HepG2 (cell line): Measurements from ENCODE around the gene MYL11. TPM values are rescaled to one million over a fixed set of nuclear protein-coding genes. Genes with fewer than 3 reads are reported as not detected.

Source experiments
- ATAC-seq: fragments of 200-7000 bp; cut with Tn5 transposase; 3 replicates; pipeline ENCODE4 v1.9.1; 2020; ENCODE audit warnings: mild to moderate bottlenecking, moderate library complexity
- BruUV-seq: library from RNA; stranded (reverse); fragments of 400-500 nt; replicated peaks from 2 replicates; lab custom pipeline; 2021; lab: Mats Ljungman, UMichigan
- CTCF ChIA-PET: fragments of 300-600 bp; formaldehyde crosslinking; extraction: SDS; loops from one replicate; lab custom pipeline; 2021; ENCODE audit warnings: low total read pairs, inconsistent platforms, low intra/inter-chr PET ratio; lab: Yijun Ruan, JAX
- POLR2A ChIA-PET: fragments of 350-600 bp; sonication (Branson Sonifier 250); formaldehyde crosslinking; loops from one replicate; lab custom pipeline; 2020; ENCODE audit warnings: antibody characterized with exemption, inconsistent platforms; lab: Yijun Ruan, JAX
- DNase-seq: peaks from one replicate; pipeline ENCODE4 v3.0.0-alpha.2; 2015; ENCODE audit warnings: low spot score
- FAIRE-seq: peaks from 3 replicates; lab custom pipeline; 2011; peaks lifted over from hg19 to GRCh38; lab: Jason Lieb, UNC
- H2AFZ ChIP-seq: one replicate; pipeline ENCODE4 v1.6.1; 2011; ENCODE audit warnings: low read length, inconsistent platforms
- H3K27ac ChIP-seq: fragments of 300-600 bp; 3 replicates; pipeline ENCODE4 v1.8.0; 2011; ENCODE audit warnings: mixed run types, mild to moderate bottlenecking, mixed read lengths, low read length, inconsistent platforms; ENCODE audit not compliant: insufficient read depth; ENCODE audit errors: extremely low read length
- H3K27me3 ChIP-seq, 2 experiments: fragments of 200-600 bp in 1 of 2; 2 replicates in 1 of 2; 3 replicates in 1 of 2; pipeline versions ENCODE4 v1.6.0 to v1.8.0; 2011; ENCODE audit warnings: low read length in 2 of 2, mild to moderate bottlenecking in 2 of 2, moderate library complexity in 2 of 2, inconsistent platforms in 1 of 2; ENCODE audit not compliant: insufficient read depth in 2 of 2, control insufficient read depth in 1 of 2
- H3K36me3 ChIP-seq, 2 experiments: fragments of 200-600 bp in 1 of 2; replicated peaks in 1 of 2; 2 replicates in 1 of 2; 3 replicates in 1 of 2; pipeline versions ENCODE4 v1.5.1 to v1.8.0; 2011; ENCODE audit warnings: low read length in 2 of 2, inconsistent platforms in 1 of 2; ENCODE audit not compliant: insufficient read depth in 2 of 2, control insufficient read depth in 1 of 2
- H3K4me1 ChIP-seq: 2 replicates; pipeline ENCODE4 v1.5.1; 2012; ENCODE audit warnings: low read length, inconsistent platforms; ENCODE audit not compliant: insufficient read depth
- H3K4me2 ChIP-seq: 2 replicates; pipeline ENCODE4 v1.6.0; 2011; ENCODE audit warnings: low read depth, low read length, inconsistent platforms
- H3K4me3 ChIP-seq, 3 experiments: fragments of 200-600 bp in 1 of 3; sonication (generic), shearing (Covaris generic) in 1 of 3; replicated peaks in 1 of 3; 2 replicates each; pipeline ENCODE4 v1.5.1; 2011 to 2016; ENCODE audit warnings: low read length in 3 of 3, inconsistent platforms in 2 of 3, low read depth in 2 of 3, mild to moderate bottlenecking in 2 of 3, control low read depth in 1 of 3, mixed read lengths in 1 of 3; ENCODE audit not compliant: insufficient read depth in 1 of 3
- H3K79me2 ChIP-seq: one replicate; pipeline ENCODE4 v1.6.1; 2011; ENCODE audit warnings: low read length, inconsistent platforms; ENCODE audit not compliant: insufficient read depth
- H3K9ac ChIP-seq: 2 replicates; pipeline ENCODE4 v1.6.0; 2011; ENCODE audit warnings: mild to moderate bottlenecking, low read depth, low read length, inconsistent platforms; ENCODE audit not compliant: insufficient read depth
- H3K9me3 ChIP-seq: 2 replicates; pipeline ENCODE4 v1.5.1; 2012; ENCODE audit warnings: mild to moderate bottlenecking, low read length
- H4K20me1 ChIP-seq: 2 replicates; pipeline ENCODE4 v1.6.0; 2011; ENCODE audit warnings: inconsistent platforms, mild to moderate bottlenecking, low read length, moderate library complexity; ENCODE audit not compliant: insufficient read depth
- CBX5 ChIP-seq: sonication (generic); formaldehyde crosslinking; IDR thresholded peaks from 2 replicates; pipeline ENCODE4 v1.4.0; 2020; ENCODE audit warnings: missing genetic modification reagents, borderline replicate concordance
- JDP2 ChIP-seq: sonication (generic); formaldehyde crosslinking; IDR thresholded peaks from 2 replicates; pipeline ENCODE4 v1.8.1; 2022; ENCODE audit warnings: missing genetic modification reagents, borderline replicate concordance
- MTF2 ChIP-seq: sonication (generic); formaldehyde crosslinking; IDR thresholded peaks from 2 replicates; pipeline ENCODE4 v1.5.0; 2020; ENCODE audit warnings: missing genetic modification reagents, borderline replicate concordance
- SMAD9 ChIP-seq: sonication (generic); formaldehyde crosslinking; IDR thresholded peaks from 2 replicates; pipeline ENCODE4 v1.5.1; 2020; ENCODE audit warnings: mild to moderate bottlenecking, missing genetic modification reagents
- TCF7 ChIP-seq: sonication (generic); IDR thresholded peaks from 2 replicates; pipeline ENCODE4 v1.6.1; 2016; ENCODE audit warnings: antibody characterized with exemption, low read depth
- TOE1 ChIP-seq: sonication (generic); formaldehyde crosslinking; IDR thresholded peaks from 2 replicates; pipeline ENCODE4 v1.4.0; 2020; ENCODE audit warnings: mild to moderate bottlenecking, missing genetic modification reagents
- TP53 ChIP-seq: sonication (generic); formaldehyde crosslinking; conservative IDR thresholded peaks from 2 replicates; pipeline ENCODE4 v1.4.0; 2020; ENCODE audit warnings: missing genetic modification reagents
- YEATS2 ChIP-seq: sonication (generic); formaldehyde crosslinking; IDR thresholded peaks from 2 replicates; pipeline ENCODE4 v1.4.0; 2020; ENCODE audit warnings: missing genetic modification reagents, borderline replicate concordance
- ZBTB21 ChIP-seq: sonication (generic); formaldehyde crosslinking; IDR thresholded peaks from 2 replicates; pipeline ENCODE4 v1.4.0; 2020; ENCODE audit warnings: missing genetic modification reagents
- ZNF234 ChIP-seq: sonication (generic); formaldehyde crosslinking; conservative IDR thresholded peaks from 2 replicates; pipeline ENCODE4 v1.5.1; 2020; ENCODE audit warnings: mild to moderate bottlenecking, missing genetic modification reagents
- ZNF496 ChIP-seq: sonication (generic); formaldehyde crosslinking; IDR thresholded peaks from 2 replicates; pipeline ENCODE4 v1.8.1; 2023; ENCODE audit warnings: mild to moderate bottlenecking, moderate library complexity, missing genetic modification reagents; ENCODE audit not compliant: insufficient replicate concordance
- ZNF564 ChIP-seq: sonication (generic); formaldehyde crosslinking; IDR thresholded peaks from 2 replicates; pipeline ENCODE4 v1.8.1; 2023; ENCODE audit warnings: mild to moderate bottlenecking, missing genetic modification reagents
- ZNF629 ChIP-seq: sonication (generic); formaldehyde crosslinking; conservative IDR thresholded peaks from 2 replicates; pipeline ENCODE4 v1.5.0; 2020; ENCODE audit warnings: missing genetic modification reagents
- ZNF703 ChIP-seq: sonication (generic); formaldehyde crosslinking; IDR thresholded peaks from 2 replicates; pipeline ENCODE4 v1.5.1; 2020; ENCODE audit warnings: missing genetic modification reagents, mild to moderate bottlenecking, moderate library complexity, borderline replicate concordance
- WGBS: methylation state at CpG from one replicate; pipeline ENCODE4 v1.1.6; 2017; ENCODE audit warnings: low lambda C conversion rate; 5-methylcytosine and 5-hydroxymethylcytosine counted together
- in situ Hi-C: cut with HindIII; loops from 2 replicates; pipeline ENCODE4 v1.10.0; 2017; ENCODE audit warnings: low pct_unique_long_range_greater_than_20kb; ENCODE audit not compliant: extremely low pct_ligation_motif_present
- intact Hi-C: fragments of 100-400 bp; cut with micrococcal nuclease; formaldehyde crosslinking; loops from one replicate; pipeline ENCODE4 v1.10.0; 2022; ENCODE audit not compliant: unreplicated experiment
- polyA plus RNA-seq, 8 experiments: library from polyadenylated mRNA; depleted of rRNA in 3 of 8; stranded (reverse) in 7 of 8; unstranded in 1 of 8; fragments of >200 nt; fragmentation: Illumina TruSeq in 4 of 8; extraction: Trizol in 4 of 8; gene quantifications; 2 replicates each; pipeline versions ENCODE4 v1.2.1 to v1.2.3, GENCODE V29; 2011 to 2016; ENCODE audit warnings: low read depth in 4 of 8, missing spikeins in 1 of 8, mixed read lengths in 1 of 8; ENCODE audit not compliant: insufficient read depth in 1 of 8
- total RNA-seq, 5 experiments: library from RNA; depleted of rRNA; stranded (reverse); fragments of >200 nt; fragmentation: Illumina TruSeq; extraction: Trizol; gene quantifications; 2 replicates each; pipeline ENCODE4 v1.2.3, GENCODE V29; 2016; ENCODE audit warnings: low read depth in 1 of 5
- TF ChIP-seq, protein P1 (sequence below): sonication (generic); formaldehyde crosslinking; IDR thresholded peaks from 2 replicates; pipeline ENCODE4 v1.8.1; 2022; ENCODE audit warnings: mild to moderate bottlenecking, missing genetic modification reagents
- TF ChIP-seq, protein P2 (sequence below): IDR thresholded peaks from 2 replicates; pipeline ENCODE4 v1.6.1; 2016
- TF ChIP-seq, protein P3 (sequence below): sonication (generic); formaldehyde crosslinking; IDR thresholded peaks from 2 replicates; pipeline ENCODE4 v1.8.0; 2022; ENCODE audit warnings: low read depth, missing genetic modification reagents
- TF ChIP-seq, protein P4 (sequence below): sonication (generic); formaldehyde crosslinking; IDR thresholded peaks from 2 replicates; pipeline ENCODE4 v1.5.0; 2020; ENCODE audit warnings: mild to moderate bottlenecking, missing genetic modification reagents

The MYL11 gene
- total and polyA plus RNA-seq, 2 of the 13 experiments (the other 11 are each of a cell fraction or from before 2014, with no cell fraction given), result not detected

DNA sequence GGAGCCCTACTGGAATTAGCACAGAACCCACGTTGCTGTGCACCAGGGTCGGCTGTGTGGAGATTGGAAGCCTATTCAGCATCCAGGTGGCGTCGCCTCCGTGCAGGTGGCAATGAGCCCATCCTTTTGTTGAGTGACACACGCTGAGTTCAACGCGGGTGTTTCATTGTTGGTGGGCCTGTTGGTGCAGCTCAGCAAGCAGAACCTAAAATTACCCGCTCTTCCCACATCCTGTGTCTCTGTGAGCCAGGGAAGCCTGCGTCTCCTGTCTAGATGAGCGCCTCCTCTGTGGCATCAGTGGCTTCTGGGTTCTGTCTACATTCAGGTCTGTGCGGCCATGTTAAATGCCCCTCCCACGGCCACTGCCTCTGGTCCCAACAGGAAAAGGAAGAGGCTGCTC, 34.0 kb upstream of the MYL11 start:
- H3K9me3 ChIP-seq, result no peaks in the 10 kb centered on the region
- POLR2A ChIA-PET, result interaction anchor here (1.3 kb wide), 1 partner anchor 67 kb away, joined by 3 read pairs; the partner anchor contains the start of gene ZNF771
- no peak for FAIRE-seq
- no TSS peak for BruUV-seq
- no peak overlapping the region for H3K4me3 ChIP-seq
- peaks cover 33% of the 10 kb centered on the region for H3K79me2 ChIP-seq
- no peak overlapping the region; the same call in 1 of the 2 replicates for H3K4me2 ChIP-seq
- no peak overlapping the region for H2AFZ ChIP-seq
- peaks cover 46% of the 10 kb centered on the region for H3K4me1 ChIP-seq
- peaks cover 8 to 22% of the 10 kb centered on the region in 2 experiments; a peak in 3 of 5 replicates for H3K36me3 ChIP-seq
- no peak for ATAC-seq
- in situ Hi-C loops, result loop anchor here (25.0 kb wide), 1 partner anchor 753 kb away; no protein-coding TSS in a partner anchor
- no peaks in the 10 kb centered on the region for H3K27me3 ChIP-seq
- CTCF ChIA-PET, result no interaction called here
- H4K20me1 ChIP-seq, result no peaks in the 10 kb centered on the region
- WGBS, result 97% methylated on average over 13 of the region's 13 CpGs
- intact Hi-C loops, result no loop called here
- peak overlapping the region; percentile 13 for H3K27ac ChIP-seq
- no peak overlapping the region for H3K9ac ChIP-seq
- no peak for DNase-seq
- TF ChIP-seq ZBTB21 (CRISPR knock-in tag) (no peak), JDP2 (CRISPR knock-in tag) (no peak), ZNF629 (CRISPR knock-in tag) (no peak), MTF2 (CRISPR knock-in tag) (no peak), CBX5 (CRISPR knock-in tag) (no peak), SMAD9 (CRISPR knock-in tag) (no peak), TCF7 (no peak), TP53 (no peak), ZNF703 (no peak), ZNF496 (CRISPR knock-in tag) (no peak), ZNF564 (CRISPR knock-in tag) (no peak), TOE1 (CRISPR knock-in tag) (no peak), ZNF234 (CRISPR knock-in tag) (no peak), YEATS2 (no peak)
- TF ChIP-seq, protein P1, sequence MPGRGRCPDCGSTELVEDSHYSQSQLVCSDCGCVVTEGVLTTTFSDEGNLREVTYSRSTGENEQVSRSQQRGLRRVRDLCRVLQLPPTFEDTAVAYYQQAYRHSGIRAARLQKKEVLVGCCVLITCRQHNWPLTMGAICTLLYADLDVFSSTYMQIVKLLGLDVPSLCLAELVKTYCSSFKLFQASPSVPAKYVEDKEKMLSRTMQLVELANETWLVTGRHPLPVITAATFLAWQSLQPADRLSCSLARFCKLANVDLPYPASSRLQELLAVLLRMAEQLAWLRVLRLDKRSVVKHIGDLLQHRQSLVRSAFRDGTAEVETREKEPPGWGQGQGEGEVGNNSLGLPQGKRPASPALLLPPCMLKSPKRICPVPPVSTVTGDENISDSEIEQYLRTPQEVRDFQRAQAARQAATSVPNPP (CRISPR knock-in tag), result no peak
- TF ChIP-seq, protein P2, sequence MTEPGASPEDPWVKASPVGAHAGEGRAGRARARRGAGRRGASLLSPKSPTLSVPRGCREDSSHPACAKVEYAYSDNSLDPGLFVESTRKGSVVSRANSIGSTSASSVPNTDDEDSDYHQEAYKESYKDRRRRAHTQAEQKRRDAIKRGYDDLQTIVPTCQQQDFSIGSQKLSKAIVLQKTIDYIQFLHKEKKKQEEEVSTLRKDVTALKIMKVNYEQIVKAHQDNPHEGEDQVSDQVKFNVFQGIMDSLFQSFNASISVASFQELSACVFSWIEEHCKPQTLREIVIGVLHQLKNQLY (CRISPR knock-in tag), result no peak
- TF ChIP-seq, protein P3, sequence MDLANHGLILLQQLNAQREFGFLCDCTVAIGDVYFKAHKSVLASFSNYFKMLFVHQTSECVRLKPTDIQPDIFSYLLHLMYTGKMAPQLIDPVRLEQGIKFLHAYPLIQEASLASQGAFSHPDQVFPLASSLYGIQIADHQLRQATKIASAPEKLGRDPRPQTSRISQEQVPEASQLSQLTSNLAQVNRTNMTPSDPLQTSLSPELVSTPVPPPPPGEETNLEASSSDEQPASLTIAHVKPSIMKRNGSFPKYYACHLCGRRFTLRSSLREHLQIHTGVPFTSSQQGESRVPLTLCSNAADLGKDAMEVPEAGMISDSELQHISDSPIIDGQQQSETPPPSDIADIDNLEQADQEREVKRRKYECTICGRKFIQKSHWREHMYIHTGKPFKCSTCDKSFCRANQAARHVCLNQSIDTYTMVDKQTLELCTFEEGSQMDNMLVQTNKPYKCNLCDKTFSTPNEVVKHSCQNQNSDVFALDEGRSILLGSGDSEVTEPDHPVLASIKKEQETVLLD, result no peak
- TF ChIP-seq, protein P4, sequence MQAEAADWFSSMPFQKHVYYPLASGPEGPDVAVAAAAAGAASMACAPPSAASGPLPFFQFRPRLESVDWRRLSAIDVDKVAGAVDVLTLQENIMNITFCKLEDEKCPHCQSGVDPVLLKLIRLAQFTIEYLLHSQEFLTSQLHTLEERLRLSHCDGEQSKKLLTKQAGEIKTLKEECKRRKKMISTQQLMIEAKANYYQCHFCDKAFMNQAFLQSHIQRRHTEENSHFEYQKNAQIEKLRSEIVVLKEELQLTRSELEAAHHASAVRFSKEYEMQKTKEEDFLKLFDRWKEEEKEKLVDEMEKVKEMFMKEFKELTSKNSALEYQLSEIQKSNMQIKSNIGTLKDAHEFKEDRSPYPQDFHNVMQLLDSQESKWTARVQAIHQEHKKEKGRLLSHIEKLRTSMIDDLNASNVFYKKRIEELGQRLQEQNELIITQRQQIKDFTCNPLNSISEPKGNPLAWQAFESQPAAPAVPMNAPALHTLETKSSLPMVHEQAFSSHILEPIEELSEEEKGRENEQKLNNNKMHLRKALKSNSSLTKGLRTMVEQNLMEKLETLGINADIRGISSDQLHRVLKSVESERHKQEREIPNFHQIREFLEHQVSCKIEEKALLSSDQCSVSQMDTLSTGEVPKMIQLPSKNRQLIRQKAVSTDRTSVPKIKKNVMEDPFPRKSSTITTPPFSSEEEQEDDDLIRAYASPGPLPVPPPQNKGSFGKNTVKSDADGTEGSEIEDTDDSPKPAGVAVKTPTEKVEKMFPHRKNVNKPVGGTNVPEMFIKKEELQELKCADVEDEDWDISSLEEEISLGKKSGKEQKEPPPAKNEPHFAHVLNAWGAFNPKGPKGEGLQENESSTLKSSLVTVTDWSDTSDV (CRISPR knock-in tag), result no peak
